HG03460 (cell line): ENCODE data around the gene UBR7.

ENCODE experiments used
- ATAC-seq: cut with Tn5 transposase; IDR thresholded peaks from one replicate; pipeline ENCODE4 v1.9.1; 2021; ENCODE audit not compliant: unreplicated experiment

Gene UBR7

GRCh38 chr14:93249128-93249831 lies 42.2 kb downstream of the UBR7 start:
- ATAC-seq, result no peak

GRCh38 chr14:93262446-93262845 lies 55.4 kb downstream of the UBR7 start:
- ATAC-seq, result no peak

GRCh38 chr14:93263416-93263815 lies 56.4 kb downstream of the UBR7 start:
- ATAC-seq, result no peak

- ATAC-seq, result no peak
Measured at GRCh38 chr14:93266127-93266526, 59.1 kb downstream of the UBR7 start.

GRCh38 chr14:93267149-93267711 lies 60.2 kb downstream of the UBR7 start:
- ATAC-seq, result no peak

DNA sequence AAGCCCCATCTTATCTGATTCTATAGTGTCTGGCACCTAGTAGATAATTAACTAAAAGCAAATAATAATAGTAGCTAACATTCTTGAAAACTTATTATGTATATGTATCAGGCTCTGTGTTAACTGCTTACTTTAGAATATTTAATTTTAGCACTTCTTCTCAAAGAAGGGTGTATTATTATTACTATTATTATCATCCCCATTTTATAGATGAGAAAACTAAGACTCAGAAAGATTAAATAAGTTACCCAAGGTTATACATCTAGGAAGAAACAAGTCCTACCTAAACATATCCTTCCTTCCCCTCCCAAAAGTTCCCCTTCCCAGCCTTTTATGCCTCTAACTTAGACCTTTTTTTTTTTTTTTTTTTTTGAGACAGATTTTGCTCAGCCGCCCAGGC lies 61.4 kb downstream of the UBR7 start:
- no peak for ATAC-seq

DNA sequence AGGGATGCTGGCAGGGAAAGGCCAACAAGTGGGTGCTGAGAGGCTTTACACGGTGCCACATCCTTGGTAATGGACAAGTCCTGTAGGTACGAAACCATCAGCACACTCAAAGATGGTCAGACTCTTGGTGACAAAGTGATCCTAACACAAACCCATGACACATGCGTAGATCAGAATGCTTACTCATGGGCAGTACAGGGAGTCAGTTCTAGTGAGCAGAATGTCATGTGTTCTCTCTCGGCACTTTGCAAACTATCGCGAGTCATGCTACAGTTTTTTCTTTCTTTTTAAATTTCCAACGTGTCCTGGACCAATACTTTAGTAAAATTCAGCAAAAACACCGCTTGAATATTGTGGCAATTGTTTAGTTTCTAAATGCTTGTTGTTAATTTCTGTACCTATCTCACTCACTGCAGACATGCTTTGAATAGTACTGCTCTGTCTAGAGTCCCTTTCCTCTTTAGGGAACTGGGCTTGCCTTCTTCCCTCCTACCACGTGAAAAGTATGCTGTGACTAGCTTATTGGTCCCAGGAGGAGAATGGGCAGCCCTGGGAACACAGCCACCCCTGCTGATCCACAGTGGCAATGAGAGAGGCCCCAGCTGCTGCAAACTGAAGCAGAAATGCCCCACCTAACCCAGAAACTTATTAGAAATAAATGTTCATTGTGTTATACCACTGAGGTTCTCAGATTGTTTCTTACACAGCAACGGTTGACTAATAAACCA lies 62.4 kb downstream of the UBR7 start:
- no peak for ATAC-seq

DNA sequence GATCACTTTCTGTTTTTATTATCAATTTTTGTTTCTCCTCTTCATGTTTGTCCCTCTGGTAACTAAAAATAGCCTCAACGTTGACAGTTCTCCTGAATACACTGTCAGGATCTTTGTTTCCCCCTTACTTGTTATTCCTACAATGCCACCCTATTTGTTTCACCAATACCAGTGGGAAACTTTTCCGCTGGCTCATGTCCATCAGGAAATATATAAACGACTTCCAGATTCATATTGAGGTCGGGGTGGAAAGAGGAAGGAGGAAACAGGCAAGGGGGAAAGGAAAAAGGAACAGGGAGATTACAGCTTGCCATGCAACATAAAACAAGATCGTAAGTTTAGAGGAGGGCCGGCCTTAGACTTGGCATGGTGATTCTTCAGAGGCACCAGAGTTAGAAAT lies 64.1 kb downstream of the UBR7 start:
- ATAC-seq, result no peak

DNA sequence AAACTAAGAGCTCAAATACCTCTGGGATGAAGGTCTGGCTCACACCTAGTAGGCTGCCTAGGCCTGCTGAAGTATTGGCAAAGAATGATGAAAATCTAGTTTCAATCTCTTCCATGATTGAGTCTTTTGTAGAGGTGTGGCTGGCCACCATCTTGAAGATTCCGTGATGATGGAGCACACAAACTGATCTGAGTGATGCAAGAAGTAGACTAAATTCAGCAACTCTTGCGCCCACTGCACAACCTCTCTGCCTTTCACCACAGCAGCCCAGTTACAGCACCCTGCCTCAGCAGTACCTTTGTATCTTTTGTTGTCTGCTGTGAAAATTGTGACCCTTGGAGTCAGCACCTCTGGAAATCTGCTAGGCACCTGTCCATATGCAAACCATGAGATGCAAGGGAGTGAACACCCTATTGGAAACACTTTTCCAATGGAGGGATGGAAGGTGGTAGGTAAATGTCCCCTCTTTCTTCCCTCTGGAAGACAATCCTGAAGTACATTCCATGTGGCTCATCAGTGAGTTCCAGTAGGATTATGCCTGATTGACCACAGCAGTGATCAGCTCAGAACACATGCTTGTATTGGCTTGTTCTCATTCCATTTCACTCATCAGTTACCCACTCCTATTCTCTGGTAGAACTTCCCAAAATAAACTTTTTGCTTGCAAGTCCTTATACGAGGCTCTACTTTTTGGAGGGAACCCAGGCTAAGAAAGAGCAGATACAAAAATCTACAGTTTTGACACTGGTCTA lies 67.2 kb downstream of the UBR7 start:
- no peak for ATAC-seq

DNA sequence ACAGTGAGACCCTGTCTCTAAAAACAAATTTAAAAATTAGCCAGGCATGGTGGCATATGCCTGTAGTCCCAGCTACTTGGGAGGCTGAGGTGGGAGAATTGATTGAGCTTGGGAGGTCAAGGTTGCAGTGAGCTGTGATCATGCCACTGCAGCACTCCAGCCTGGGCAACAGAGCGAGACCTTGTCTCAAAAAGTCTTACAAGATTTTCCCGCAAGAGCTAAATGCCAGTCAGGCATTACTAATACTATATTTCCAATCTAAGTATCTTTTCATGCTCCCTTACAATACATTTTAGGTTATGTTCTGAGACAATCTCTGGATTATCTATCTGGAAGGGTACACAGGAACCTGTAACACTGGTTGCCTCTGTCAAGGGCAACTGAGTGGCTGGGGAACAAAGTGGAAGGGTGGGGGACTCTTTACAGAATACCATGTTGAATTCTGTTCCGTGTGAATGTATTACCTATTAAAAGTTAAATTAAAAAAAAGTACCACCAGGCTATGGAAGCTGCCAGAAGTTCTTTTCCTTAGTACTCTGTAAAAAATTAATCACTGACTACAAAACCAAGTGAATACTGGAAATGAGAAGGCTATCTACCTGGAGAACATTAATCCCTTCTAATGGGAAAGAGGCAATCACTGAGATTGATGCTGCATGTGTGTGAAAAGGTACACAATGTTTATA lies 69.1 kb downstream of the UBR7 start:
- no peak for ATAC-seq
